Measurements from ENCODE around the gene RNF135. TPM values are rescaled to one million over a fixed set of nuclear protein-coding genes. Genes with fewer than 3 reads are reported as not detected.

Gene RNF135
- total RNA-seq, 1 experiment from 2014 or later, result 11.2 TPM

GRCh38 chr17:30942308-30943079 is 28.3 kb upstream of the RNF135 start:
- Histone ChIP-seq H3K4me3 (replicated peaks in 1 of 2; ENCODE audit: low read depth in 1 of 2, low read length in 2 of 2) (no peak overlapping the region), H4K20me1 (ENCODE audit: insufficient read depth) (no peaks in the 10 kb centered on the region), H2AFZ (ENCODE audit: low read depth, low read length, poor library complexity, severe bottlenecking) (no peak overlapping the region), H3K79me2 (ENCODE audit: insufficient read depth, low read length) (no peaks in the 10 kb centered on the region), H3K27me3 (ENCODE audit: insufficient read depth, low read length) (no peaks in the 10 kb centered on the region), H3K9me3 (ENCODE audit: control insufficient read depth in 1 of 2, insufficient read depth in 1 of 2, low read depth in 1 of 2, low read length in 2 of 2) (no peaks in the 10 kb centered on the region), H3K27ac (ENCODE audit: low read depth, low read length) (no peak overlapping the region), H3K4me2 (ENCODE audit: low read length) (no peak overlapping the region), H3K9ac (ENCODE audit: low read length) (no peak overlapping the region), H3K9me2 (ENCODE audit: insufficient read depth) (no peaks in the 10 kb centered on the region), H3K36me3 (ENCODE audit: control insufficient read depth in 1 of 2, insufficient read depth in 2 of 2, low read length in 2 of 2) (no peaks in the 10 kb centered on the region), H3K4me1 (ENCODE audit: control insufficient read depth in 1 of 2, insufficient read depth in 2 of 2, low read length in 2 of 2) (no peaks in the 10 kb centered on the region)
- ATAC-seq, result no peak
- ChIA-PET RAD21 (ENCODE audit: low non-redundant PET in 1 of 2, low total read pairs in 2 of 2, uncharacterized antibody in 2 of 2, unreplicated experiment in 2 of 2) (no interaction called here), CTCF (no interaction called here), POLR2A (no interaction called here)
- no TSS peak for BruUV-seq (replicated peaks)
- intact Hi-C loops (cut with micrococcal nuclease), result no loop called here
- no peak for DNase-seq (ENCODE audit: low read depth, low spot score)
- TF ChIP-seq SRF (IDR thresholded peaks at IDR 0.05; ENCODE audit: low read depth) (no peak), CBX3 (IDR thresholded peaks at IDR 0.05; ENCODE audit: low read depth) (no peak), TCF7L2 (IDR thresholded peaks at IDR 0.05; ENCODE audit: borderline replicate concordance, extremely low read depth, insufficient read depth, insufficient read length) (no peak), MAX (IDR thresholded peaks at IDR 0.05) (no peak), SP1 (IDR thresholded peaks at IDR 0.05; ENCODE audit: low read depth) (no peak), EGR1 (IDR thresholded peaks at IDR 0.05; ENCODE audit: low read depth) (no peak), ELF1 (IDR thresholded peaks at IDR 0.05; ENCODE audit: borderline replicate concordance, low read depth) (no peak), REST (IDR thresholded peaks at IDR 0.05; ENCODE audit: low read depth) (no peak), RAD21 (IDR thresholded peaks at IDR 0.05; ENCODE audit: low read depth) (no peak), ZNF274 (IDR thresholded peaks at IDR 0.05; ENCODE audit: low read depth, low read length) (no peak), POLR2AphosphoS5 (IDR thresholded peaks at IDR 0.05; ENCODE audit: low read depth, low read length) (no peak), POLR2A (IDR thresholded peaks at IDR 0.05; ENCODE audit: borderline replicate concordance, extremely low read depth, insufficient read depth, insufficient read length) (no peak), YY1 (IDR thresholded peaks at IDR 0.05; ENCODE audit: extremely low read depth, insufficient replicate concordance, low read depth, low read length) (no peak), ZFX (IDR thresholded peaks at IDR 0.05) (no peak), EZH2phosphoT487 (IDR thresholded peaks at IDR 0.05; ENCODE audit: borderline replicate concordance) (no peak), SIN3A (IDR thresholded peaks at IDR 0.05; ENCODE audit: low read depth) (no peak), CEBPB (IDR thresholded peaks at IDR 0.05; ENCODE audit: low read depth) (no peak)
- TF ChIP-seq, protein P1, sequence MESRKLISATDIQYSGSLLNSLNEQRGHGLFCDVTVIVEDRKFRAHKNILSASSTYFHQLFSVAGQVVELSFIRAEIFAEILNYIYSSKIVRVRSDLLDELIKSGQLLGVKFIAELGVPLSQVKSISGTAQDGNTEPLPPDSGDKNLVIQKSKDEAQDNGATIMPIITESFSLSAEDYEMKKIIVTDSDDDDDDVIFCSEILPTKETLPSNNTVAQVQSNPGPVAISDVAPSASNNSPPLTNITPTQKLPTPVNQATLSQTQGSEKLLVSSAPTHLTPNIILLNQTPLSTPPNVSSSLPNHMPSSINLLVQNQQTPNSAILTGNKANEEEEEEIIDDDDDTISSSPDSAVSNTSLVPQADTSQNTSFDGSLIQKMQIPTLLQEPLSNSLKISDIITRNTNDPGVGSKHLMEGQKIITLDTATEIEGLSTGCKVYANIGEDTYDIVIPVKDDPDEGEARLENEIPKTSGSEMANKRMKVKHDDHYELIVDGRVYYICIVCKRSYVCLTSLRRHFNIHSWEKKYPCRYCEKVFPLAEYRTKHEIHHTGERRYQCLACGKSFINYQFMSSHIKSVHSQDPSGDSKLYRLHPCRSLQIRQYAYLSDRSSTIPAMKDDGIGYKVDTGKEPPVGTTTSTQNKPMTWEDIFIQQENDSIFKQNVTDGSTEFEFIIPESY (IDR thresholded peaks at IDR 0.05; ENCODE audit: extremely low read depth, insufficient replicate concordance, low read length), result no peak
- TF ChIP-seq, protein P2, sequence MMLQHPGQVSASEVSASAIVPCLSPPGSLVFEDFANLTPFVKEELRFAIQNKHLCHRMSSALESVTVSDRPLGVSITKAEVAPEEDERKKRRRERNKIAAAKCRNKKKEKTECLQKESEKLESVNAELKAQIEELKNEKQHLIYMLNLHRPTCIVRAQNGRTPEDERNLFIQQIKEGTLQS (IDR thresholded peaks at IDR 0.05), result no peak

Measured in HCT116 (cell line).